ENCODE measurements around the gene NKX6-2.

NKX6-2 gene

DNA sequence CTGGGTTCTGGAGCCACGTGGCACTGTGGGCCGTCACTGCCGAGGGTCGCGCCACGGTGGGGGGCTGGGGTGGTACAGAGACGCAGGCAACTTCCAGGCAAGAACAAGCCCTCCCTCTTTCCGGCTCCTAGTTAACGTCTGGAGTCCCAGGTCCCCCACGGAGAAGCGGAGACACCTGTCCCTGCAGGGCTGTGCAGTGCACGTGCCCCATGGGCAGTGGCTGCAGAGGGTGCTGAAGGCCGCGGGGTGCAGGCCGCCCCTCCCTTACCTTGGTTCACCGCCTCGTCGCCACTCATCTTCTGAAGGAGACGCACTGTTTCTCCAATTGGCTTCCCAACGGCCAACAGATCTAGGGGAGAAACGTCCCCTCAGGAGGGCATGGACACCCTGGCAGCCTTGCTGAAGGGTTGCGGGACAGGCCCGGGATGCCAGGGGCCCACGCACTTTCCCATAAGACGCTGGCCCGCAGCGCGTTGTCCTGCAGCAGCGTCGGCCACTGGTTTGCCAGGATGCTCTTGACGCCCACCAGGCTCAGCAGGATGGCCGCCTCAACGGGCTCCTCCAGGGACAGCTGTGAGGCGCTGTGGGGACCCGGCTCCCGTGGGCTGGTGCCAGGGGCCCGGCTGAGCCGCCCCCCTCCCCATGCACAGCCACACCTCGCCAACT, 24.3 kb upstream of the NKX6-2 start:
- POLR2A ChIA-PET, result no interaction called here

DNA sequence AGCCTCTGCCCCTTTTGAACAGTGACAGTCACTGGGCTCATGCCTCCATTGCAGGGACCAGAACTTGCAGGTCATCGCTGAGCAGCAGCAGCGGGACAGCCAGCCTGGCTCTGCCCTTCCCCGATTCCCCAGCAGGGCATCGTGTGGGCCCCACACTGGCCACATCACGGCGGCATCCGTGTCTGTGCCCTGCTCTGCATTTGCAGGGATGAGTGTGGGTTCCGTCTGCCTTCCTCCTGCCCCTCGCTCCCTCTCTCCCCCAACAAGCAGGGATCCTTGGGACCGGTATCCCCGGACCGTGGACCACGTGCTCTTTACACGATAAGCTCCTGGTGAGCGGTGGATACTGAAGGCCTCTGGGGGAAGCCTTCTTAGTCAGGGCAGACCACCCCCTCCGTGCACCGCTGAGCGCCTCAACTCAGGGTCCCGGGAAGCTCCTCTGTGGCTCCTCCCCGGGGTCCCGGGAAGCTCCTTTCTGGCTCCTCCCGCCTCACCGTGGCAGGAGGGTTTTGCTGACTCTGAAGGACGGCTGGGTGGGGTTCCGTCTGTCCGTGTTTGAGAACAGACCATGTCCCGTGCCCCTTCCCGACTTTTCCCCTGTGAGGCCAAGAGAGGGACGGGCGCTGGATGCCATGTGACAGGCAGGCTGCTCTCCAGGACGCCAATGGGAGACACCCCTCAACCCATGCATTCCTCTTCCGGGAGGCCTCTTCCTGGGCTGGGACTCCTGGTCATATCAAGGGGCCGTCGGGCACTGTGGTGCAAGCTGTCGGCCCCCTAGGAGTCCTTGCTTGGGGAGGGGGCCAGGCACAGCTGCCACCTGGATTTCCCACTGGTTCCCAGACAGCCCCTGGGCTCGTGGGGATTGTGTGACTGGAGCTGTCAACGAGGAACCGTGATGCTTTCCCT, 23.5 kb upstream of the NKX6-2 start:
- H3K9me3 ChIP-seq (ENCODE audit: control insufficient read depth, insufficient read depth, low read depth, low read length), result no peaks in the 10 kb centered on the region
- H3K4me3 ChIP-seq (ENCODE audit: low read depth, low read length), result no peak overlapping the region
- ChIA-PET CTCF (no interaction called here), POLR2A (no interaction called here)
- H3K36me3 ChIP-seq (ENCODE audit: control insufficient read depth in 2 of 2, insufficient read depth in 1 of 2, low read length in 2 of 2), result no peaks in the 10 kb centered on the region
- TF ChIP-seq ZNF621 (tag by site-specific recombination; IDR thresholded peaks at IDR 0.05) (no peak), ZNF16 (tag by site-specific recombination; IDR thresholded peaks at IDR 0.05; ENCODE audit: low read depth) (no peak), GLI4 (tag by site-specific recombination; IDR thresholded peaks at IDR 0.05) (no peak), ZNF514 (tag by site-specific recombination; IDR thresholded peaks at IDR 0.05) (no peak), IKZF3 (tag by site-specific recombination; IDR thresholded peaks at IDR 0.05) (no peak), SP2 (tag by site-specific recombination; IDR thresholded peaks at IDR 0.05) (no peak), ZNF571 (tag by site-specific recombination; IDR thresholded peaks at IDR 0.05) (no peak)
- no peak overlapping the region for H3K27ac ChIP-seq (ENCODE audit: extremely low read depth, low read depth, low read length)
- no peaks in the 10 kb centered on the region for H3K4me1 ChIP-seq (ENCODE audit: control insufficient read depth, insufficient read depth, low read length)

More for the DNA sequence above, 24.3 kb upstream of the NKX6-2 start:
- Histone ChIP-seq H3K27ac (ENCODE audit: extremely low read depth, low read depth, low read length) (no peak overlapping the region), H3K9me3 (ENCODE audit: control insufficient read depth, insufficient read depth, low read depth, low read length) (no peaks in the 10 kb centered on the region), H3K4me3 (ENCODE audit: low read depth, low read length) (no peak overlapping the region), H3K36me3 (ENCODE audit: control insufficient read depth in 2 of 2, insufficient read depth in 1 of 2, low read length in 2 of 2) (no peaks in the 10 kb centered on the region), H3K4me1 (ENCODE audit: control insufficient read depth, insufficient read depth, low read length) (no peaks in the 10 kb centered on the region)
- CTCF ChIA-PET, result no interaction called here
- no peak for TF ChIP-seq ZNF670 (tag by site-specific recombination; IDR thresholded peaks at IDR 0.05; ENCODE audit: low read depth)
- TF ChIP-seq, protein P1, sequence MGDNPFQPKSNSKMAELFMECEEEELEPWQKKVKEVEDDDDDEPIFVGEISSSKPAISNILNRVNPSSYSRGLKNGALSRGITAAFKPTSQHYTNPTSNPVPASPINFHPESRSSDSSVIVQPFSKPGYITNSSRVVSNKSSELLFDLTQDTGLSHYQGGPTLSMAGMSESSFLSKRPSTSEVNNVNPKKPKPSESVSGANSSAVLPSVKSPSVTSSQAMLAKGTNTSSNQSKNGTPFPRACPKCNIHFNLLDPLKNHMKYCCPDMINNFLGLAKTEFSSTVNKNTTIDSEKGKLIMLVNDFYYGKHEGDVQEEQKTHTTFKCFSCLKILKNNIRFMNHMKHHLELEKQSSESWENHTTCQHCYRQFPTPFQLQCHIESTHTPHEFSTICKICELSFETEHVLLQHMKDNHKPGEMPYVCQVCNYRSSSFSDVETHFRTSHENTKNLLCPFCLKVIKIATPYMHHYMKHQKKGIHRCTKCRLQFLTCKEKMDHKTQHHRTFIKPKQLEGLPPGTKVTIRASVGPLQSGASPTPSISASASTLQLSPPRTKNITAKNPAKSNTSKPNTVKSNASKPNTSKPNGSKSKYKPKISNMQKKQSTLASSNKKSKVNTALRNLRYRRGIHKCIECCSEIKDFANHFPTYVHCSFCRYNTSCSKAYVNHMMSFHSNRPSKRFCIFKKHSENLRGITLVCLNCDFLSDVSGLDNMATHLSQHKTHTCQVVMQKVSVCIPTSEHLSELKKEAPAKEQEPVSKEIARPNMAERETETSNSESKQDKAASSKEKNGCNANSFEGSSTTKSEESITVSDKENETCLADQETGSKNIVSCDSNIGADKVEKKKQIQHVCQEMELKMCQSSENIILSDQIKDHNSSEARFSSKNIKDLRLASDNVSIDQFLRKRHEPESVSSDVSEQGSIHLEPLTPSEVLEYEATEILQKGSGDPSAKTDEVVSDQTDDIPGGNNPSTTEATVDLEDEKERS (tag by site-specific recombination; IDR thresholded peaks at IDR 0.05), result no peak
- TF ChIP-seq, protein P2, sequence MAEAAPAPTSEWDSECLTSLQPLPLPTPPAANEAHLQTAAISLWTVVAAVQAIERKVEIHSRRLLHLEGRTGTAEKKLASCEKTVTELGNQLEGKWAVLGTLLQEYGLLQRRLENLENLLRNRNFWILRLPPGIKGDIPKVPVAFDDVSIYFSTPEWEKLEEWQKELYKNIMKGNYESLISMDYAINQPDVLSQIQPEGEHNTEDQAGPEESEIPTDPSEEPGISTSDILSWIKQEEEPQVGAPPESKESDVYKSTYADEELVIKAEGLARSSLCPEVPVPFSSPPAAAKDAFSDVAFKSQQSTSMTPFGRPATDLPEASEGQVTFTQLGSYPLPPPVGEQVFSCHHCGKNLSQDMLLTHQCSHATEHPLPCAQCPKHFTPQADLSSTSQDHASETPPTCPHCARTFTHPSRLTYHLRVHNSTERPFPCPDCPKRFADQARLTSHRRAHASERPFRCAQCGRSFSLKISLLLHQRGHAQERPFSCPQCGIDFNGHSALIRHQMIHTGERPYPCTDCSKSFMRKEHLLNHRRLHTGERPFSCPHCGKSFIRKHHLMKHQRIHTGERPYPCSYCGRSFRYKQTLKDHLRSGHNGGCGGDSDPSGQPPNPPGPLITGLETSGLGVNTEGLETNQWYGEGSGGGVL (tag by site-specific recombination; IDR thresholded peaks at IDR 0.05), result no peak
- no peak for TF ChIP-seq ZFP69B (tag by site-specific recombination; IDR thresholded peaks at IDR 0.05)
- no peak for TF ChIP-seq ZNF777 (tag by site-specific recombination; IDR thresholded peaks at IDR 0.05; ENCODE audit: borderline replicate concordance)
- no peak for TF ChIP-seq ZNF24 (tag by site-specific recombination; IDR thresholded peaks at IDR 0.05)
- no peak for TF ChIP-seq KLF8 (tag by site-specific recombination; IDR thresholded peaks at IDR 0.05)
- TF ChIP-seq ZBTB8A (tag by site-specific recombination; IDR thresholded peaks at IDR 0.05), result no peak
- TF ChIP-seq, protein P3, sequence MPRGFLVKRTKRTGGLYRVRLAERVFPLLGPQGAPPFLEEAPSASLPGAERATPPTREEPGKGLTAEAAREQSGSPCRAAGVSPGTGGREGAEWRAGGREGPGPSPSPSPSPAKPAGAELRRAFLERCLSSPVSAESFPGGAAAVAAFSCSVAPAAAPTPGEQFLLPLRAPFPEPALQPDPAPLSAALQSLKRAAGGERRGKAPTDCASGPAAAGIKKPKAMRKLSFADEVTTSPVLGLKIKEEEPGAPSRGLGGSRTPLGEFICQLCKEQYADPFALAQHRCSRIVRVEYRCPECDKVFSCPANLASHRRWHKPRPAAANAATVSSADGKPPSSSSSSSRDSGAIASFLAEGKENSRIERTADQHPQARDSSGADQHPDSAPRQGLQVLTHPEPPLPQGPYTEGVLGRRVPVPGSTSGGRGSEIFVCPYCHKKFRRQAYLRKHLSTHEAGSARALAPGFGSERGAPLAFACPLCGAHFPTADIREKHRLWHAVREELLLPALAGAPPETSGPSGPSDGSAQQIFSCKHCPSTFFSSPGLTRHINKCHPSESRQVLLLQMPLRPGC (tag by site-specific recombination; IDR thresholded peaks at IDR 0.05), result no peak
- no peak for TF ChIP-seq ZNF585B (tag by site-specific recombination; IDR thresholded peaks at IDR 0.05)
- TF ChIP-seq ZNF37A (tag by site-specific recombination; IDR thresholded peaks at IDR 0.05), result no peak
- TF ChIP-seq ZNF600 (tag by site-specific recombination; IDR thresholded peaks at IDR 0.05), result no peak
- TF ChIP-seq WT1 (tag by site-specific recombination; IDR thresholded peaks at IDR 0.05), result no peak
- TF ChIP-seq YY1 (tag by site-specific recombination; IDR thresholded peaks at IDR 0.05), result no peak
- TF ChIP-seq ZNF791 (tag by site-specific recombination; IDR thresholded peaks at IDR 0.05), result no peak
- TF ChIP-seq ZNF155 (tag by site-specific recombination; IDR thresholded peaks at IDR 0.05), result no peak
- TF ChIP-seq HOXD13 (CRISPR knock-in tag; IDR thresholded peaks at IDR 0.05; ENCODE audit: borderline replicate concordance), result no peak
- no peak for TF ChIP-seq ZNF133 (tag by site-specific recombination; IDR thresholded peaks at IDR 0.05)

All from HEK293 (cell line).